ENCODE data around the gene OTUD6A.

Gene OTUD6A

DNA sequence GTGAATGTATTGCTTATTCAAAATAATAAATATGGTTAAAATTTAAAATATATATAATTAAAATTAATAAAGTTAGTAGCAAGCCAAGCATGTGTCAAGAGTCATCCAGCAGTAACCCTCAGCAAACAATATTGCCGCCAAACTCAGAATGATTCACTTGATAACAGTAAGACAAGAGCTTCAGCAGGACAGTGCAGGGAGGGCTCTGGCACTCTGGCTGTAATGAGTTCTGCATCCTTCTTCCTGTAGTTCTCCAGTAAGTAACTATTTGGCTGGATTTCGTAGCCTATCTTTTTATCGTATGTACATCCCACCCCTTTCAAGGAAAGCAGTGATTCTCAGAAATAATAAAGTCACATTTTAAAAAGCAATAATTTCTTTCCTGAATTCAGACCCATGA is 17.6 kb downstream of the OTUD6A start:
- TF ChIP-seq POLR2AphosphoS5 (IDR thresholded peaks at IDR 0.05; ENCODE audit: low read depth, low read length) (no peak), FOXP2 (optimal IDR thresholded peaks at IDR 0.05; ENCODE audit: borderline replicate concordance, extremely low read depth, extremely low read length, insufficient read depth) (no peak)

DNA sequence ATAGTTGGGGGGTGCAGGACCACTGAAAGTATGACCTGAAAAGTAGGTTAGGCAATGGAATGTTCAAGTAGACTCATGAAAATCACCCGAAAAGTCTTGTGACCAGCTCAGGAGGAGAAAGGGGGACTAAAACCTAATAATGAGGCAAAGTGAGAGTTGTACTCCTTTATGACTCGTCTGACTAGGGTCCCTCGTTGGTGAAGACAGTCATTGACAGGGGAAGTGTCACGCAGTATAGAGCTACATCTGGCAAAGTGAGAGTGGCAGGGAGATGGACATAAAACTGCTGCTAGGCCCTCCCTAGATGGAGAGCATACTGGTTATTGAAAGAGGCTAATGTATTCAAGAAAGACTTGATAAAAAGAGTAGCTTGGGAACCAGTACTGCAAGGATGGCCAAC is 20.5 kb downstream of the OTUD6A start:
- TF ChIP-seq, protein P1, sequence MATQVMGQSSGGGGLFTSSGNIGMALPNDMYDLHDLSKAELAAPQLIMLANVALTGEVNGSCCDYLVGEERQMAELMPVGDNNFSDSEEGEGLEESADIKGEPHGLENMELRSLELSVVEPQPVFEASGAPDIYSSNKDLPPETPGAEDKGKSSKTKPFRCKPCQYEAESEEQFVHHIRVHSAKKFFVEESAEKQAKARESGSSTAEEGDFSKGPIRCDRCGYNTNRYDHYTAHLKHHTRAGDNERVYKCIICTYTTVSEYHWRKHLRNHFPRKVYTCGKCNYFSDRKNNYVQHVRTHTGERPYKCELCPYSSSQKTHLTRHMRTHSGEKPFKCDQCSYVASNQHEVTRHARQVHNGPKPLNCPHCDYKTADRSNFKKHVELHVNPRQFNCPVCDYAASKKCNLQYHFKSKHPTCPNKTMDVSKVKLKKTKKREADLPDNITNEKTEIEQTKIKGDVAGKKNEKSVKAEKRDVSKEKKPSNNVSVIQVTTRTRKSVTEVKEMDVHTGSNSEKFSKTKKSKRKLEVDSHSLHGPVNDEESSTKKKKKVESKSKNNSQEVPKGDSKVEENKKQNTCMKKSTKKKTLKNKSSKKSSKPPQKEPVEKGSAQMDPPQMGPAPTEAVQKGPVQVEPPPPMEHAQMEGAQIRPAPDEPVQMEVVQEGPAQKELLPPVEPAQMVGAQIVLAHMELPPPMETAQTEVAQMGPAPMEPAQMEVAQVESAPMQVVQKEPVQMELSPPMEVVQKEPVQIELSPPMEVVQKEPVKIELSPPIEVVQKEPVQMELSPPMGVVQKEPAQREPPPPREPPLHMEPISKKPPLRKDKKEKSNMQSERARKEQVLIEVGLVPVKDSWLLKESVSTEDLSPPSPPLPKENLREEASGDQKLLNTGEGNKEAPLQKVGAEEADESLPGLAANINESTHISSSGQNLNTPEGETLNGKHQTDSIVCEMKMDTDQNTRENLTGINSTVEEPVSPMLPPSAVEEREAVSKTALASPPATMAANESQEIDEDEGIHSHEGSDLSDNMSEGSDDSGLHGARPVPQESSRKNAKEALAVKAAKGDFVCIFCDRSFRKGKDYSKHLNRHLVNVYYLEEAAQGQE (IDR thresholded peaks at IDR 0.05; ENCODE audit: insufficient read depth in 1 of 2, low read depth in 2 of 2, low read length in 2 of 2) = no peak
- no peak for TF ChIP-seq POLR2AphosphoS5 (IDR thresholded peaks at IDR 0.05; ENCODE audit: low read depth, low read length)
- no peak for TF ChIP-seq FOXP2 (optimal IDR thresholded peaks at IDR 0.05; ENCODE audit: borderline replicate concordance, extremely low read depth, extremely low read length, insufficient read depth)
- no peak for TF ChIP-seq SIN3A (IDR thresholded peaks at IDR 0.05; ENCODE audit: borderline replicate concordance, insufficient read depth, low read length)
- TF ChIP-seq TAF1 (IDR thresholded peaks at IDR 0.05; ENCODE audit: borderline replicate concordance, insufficient read depth, low read length) = no peak

DNA sequence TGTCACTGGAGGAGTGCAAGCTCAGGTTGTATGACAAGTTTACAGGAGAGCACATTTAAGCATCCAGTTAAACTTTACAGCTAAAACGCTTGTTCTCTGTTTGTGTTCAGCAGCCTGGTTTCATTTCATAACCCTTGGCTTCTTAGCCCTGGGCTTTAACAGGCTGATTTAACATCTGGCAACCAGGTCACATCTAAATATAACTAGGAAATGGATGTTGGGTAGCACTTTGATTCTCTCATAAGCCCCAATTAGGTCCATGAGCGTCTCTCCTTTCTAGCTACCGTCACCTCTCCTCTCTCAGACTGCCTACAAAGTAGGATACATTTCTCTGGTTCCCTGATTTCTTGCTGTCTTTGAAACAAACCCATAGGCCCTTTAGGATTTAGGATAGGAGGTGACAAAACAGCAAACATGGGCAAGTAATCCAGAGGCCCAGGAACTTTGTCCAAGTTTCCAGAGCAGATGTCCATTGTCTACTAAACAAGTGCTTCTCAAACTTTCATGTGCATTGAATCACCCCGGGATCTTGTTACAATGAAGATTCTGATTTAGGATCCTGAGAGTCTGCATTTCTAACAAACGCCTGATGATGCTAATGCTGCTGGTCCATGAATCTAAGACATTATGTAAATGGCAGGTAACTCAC is 22.5 kb downstream of the OTUD6A start:
- no peak for TF ChIP-seq POLR2AphosphoS5 (IDR thresholded peaks at IDR 0.05; ENCODE audit: low read depth, low read length)
- TF ChIP-seq, protein P1 (IDR thresholded peaks at IDR 0.05; ENCODE audit: insufficient read depth in 1 of 2, low read depth in 2 of 2, low read length in 2 of 2) = no peak
- TF ChIP-seq FOXP2 (optimal IDR thresholded peaks at IDR 0.05; ENCODE audit: borderline replicate concordance, extremely low read depth, extremely low read length, insufficient read depth) = no peak
- no peak for TF ChIP-seq SIN3A (IDR thresholded peaks at IDR 0.05; ENCODE audit: borderline replicate concordance, insufficient read depth, low read length)
- TF ChIP-seq TAF1 (IDR thresholded peaks at IDR 0.05; ENCODE audit: borderline replicate concordance, insufficient read depth, low read length) = no peak

DNA sequence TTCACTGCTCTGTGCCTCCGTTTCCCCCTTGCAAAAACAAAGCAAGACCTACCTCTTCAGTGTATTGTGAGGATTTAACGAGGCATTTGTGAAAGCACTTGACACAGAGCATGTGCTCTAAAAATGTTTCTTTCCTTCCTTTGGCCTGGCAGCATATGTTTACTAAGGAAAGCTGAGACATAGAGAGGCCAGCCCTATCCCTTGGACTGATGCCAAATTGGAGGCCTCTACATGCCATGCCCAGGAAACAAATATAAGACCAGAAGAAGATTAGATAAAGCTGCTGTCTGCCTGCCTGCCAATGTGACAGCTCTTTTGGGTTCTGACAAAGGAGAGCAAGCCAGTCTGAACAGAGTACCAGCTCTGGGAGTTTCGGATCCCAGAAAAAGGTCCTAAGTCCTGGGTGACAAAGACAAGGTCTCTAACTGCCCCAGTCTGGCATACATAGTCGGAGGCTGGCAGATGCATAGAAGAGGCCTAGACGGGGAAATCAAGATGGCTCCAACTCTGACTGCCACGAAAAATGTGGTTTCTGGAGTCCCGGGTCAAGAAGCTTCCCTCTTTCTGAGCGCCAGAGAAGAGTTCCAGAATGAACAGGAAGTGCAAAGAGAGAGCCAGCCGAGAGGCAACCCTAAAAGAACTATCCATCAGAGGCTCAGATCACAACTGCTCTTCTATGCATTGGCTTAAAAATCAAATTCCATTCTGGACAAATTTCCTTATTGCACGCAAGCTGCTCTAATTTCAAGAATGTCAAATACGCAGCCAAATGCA is 25.8 kb downstream of the OTUD6A start:
- TF ChIP-seq, protein P1 (IDR thresholded peaks at IDR 0.05; ENCODE audit: insufficient read depth in 1 of 2, low read depth in 2 of 2, low read length in 2 of 2) = no peak
- no peak for TF ChIP-seq POLR2AphosphoS5 (IDR thresholded peaks at IDR 0.05; ENCODE audit: low read depth, low read length)
- no peak for TF ChIP-seq FOXP2 (optimal IDR thresholded peaks at IDR 0.05; ENCODE audit: borderline replicate concordance, extremely low read depth, extremely low read length, insufficient read depth)
- no peak for TF ChIP-seq SIN3A (IDR thresholded peaks at IDR 0.05; ENCODE audit: borderline replicate concordance, insufficient read depth, low read length)

DNA sequence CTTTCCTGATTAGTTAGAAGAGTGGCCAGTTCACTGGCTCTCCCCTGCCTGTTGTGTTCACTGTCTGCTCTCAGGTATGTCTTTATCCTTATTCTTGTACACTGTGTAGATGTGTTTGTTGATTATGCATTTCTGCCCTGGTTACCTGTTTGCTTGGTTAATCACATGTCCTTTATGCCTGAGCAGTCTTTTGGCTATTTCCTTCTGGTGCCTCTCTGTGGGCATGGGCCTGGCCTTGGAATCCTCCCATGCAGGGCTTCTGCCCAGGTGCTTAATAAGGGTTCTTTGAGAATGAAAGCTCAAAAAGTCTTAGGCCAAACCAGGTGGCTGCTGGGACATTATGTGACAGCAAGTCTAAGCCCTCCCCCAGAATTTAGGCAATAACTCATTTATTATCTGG is 26.5 kb downstream of the OTUD6A start:
- TF ChIP-seq, protein P1 (IDR thresholded peaks at IDR 0.05; ENCODE audit: insufficient read depth in 1 of 2, low read depth in 2 of 2, low read length in 2 of 2) = no peak
- TF ChIP-seq FOXP2 (optimal IDR thresholded peaks at IDR 0.05; ENCODE audit: borderline replicate concordance, extremely low read depth, extremely low read length, insufficient read depth) (no peak), SIN3A (IDR thresholded peaks at IDR 0.05; ENCODE audit: borderline replicate concordance, insufficient read depth, low read length) (no peak), TAF1 (IDR thresholded peaks at IDR 0.05; ENCODE audit: borderline replicate concordance, insufficient read depth, low read length) (no peak), POLR2AphosphoS5 (IDR thresholded peaks at IDR 0.05; ENCODE audit: low read depth, low read length) (no peak)
